ENCODE measurements around the gene BMPR2. TPM values are rescaled to one million over a fixed set of nuclear protein-coding genes. Genes with fewer than 3 reads are reported as not detected.

BMPR2 gene
- 33.0 and 50.1 TPM in 2 replicates for total RNA-seq

DNA sequence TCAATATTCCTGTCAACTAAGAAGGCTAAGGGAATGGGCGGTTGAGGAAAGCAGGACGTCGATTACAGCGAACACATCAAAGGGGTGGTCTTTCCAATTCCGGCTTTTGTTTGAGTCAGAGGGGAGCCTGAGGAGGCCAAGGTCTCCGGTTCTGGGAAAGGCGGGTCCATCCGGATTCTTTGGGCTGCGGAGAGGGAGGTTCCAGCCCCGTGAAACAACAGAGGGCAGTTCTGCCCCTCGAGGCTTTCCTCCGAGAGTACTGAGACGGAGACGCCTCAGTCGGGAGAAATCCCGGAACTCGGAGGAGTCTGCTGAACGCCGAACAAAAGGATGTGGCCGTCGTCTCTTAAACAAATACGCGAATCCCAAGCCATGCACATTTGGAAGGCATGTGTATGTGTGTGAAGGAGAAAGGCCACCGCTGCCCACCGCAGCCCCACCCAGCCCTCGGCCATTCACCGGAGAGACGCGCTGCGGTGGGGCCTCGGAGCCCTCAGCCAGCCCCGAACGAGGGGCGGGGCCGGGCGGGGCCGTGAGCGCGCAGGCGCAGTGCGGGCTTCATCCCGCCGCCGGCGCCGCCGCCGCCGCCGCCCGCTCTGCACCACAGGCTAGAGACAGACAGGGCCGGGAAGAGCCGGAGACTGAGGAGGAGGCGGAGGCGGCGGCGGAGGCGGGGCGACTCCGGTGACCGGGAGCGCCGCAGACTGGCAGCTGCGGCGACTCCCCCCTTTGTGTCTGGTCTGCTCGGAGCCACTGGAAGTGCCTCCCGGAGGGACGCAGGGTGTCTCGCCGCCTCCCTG lies at the start of gene BMPR2:
Gene BMPR2 (plus strand): TSS at position 719 of the 800 bp plus-strand sequence. CDS start 1,148 bp downstream, outside the sequence.

Other genes with a start within 250 kb of the BMPR2 start
- gene SUMO1, start 137.7 kb upstream of the BMPR2 start, total RNA-seq: 96.6 and 120 TPM in 2 replicates
- 47.2 and 73.3 TPM in 2 replicates for gene NOP58, start 110.6 kb upstream of the BMPR2 start, total RNA-seq